HG03025 (cell line): ENCODE measurements around the gene EOMES.

ENCODE experiments used
- ATAC-seq: cut with Tn5 transposase; IDR thresholded peaks from one replicate; pipeline ENCODE4 v1.9.1; 2021; ENCODE audit warnings: mild to moderate bottlenecking, moderate library complexity; ENCODE audit not compliant: unreplicated experiment, low FRiP score

Gene EOMES

DNA sequence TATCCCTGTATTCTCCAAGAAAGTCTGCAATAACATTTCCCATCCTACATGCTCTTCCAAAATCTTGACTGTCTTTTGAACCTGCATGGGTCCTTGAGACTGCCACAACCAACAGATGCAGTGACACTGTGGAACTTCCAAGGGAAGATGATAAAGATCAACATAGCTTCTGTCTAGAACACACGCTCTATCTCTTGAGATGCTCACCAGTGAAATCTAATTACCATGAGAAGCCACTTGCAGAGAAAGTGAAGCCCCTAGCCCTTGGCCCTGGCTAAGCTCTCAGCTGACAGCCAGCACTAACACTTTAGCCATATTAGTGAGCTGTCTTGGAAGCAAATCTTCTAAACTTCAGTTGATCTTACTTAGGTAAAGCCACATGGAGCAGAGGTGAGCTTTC is 36.6 kb downstream of the EOMES start:
- ATAC-seq, result no peak

DNA sequence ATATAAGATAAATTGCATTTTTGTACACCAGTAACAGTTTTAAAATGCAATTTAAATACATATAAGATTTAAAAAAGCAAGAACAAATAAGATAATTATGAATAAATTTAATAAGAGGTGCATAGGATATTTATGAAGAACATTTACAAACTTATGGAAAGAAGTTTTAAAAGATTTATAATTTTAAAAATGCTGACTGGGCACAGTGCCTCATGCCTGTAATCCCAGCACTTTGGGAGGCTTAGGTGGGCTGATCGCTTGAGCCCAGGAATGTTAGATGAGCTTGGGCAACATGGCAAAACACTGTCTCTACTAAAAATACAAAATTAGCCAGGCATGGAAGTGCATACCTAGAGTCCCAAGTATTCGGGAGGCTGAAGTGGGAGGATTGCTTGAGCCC is 37.8 kb downstream of the EOMES start:
- no peak for ATAC-seq

DNA sequence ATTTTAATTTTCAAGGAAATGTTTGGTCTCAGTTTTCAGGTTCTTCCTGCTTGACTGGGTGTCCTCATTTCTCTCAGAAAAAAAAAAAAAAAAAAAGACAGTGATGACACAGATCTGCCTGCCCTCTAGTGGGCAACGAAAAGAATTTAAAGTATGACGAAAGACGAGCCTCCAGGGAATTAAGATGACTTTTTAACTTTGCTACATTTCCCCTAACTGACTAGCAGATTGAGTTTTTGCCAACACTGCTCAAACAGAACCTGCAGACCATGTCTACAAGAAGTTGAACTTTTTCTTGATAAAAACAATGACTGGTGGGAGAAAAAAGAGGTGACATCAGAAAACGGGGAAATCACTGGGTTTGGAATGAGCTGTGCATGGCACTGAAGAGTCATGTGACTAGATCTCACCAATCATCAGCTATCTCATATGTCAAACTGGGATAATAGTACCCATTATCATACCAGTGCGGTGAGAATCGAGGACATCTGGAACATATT is 40.8 kb downstream of the EOMES start:
- ATAC-seq, result no peak

DNA sequence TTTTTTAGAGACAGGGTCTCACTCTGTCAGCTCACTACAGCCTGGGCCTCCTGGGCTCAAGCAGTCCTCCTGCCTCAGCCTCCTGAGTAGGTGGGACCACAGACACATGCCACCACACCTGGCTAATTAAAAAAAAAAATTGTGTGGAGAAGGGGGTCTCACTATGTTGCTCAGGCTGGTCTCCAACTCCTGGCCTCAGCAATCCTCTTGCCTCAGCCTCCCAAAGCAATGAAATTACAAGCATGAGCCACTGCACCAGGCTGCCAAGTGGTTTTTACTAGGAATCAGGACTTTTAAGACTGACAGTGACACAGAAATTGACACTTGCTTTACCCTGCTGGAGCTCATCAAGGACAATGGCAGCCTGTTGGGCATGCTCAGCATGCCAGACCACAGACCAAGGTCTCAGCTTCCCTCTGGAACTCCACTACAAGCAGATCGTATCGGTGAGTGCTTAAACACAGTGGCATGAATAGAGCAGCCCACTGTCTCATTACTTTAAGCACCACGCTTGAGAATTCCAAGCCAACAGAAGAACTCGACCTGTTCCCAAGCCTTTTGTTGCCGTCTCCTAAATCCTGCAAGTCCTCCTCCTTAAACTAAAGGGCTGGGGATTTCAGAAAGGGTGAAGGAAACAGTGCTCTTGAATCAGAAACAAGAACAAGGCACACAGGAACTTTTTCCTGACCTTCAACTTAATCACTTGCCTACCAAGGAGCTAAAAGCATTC is 41.4 kb downstream of the EOMES start:
- no peak for ATAC-seq

DNA sequence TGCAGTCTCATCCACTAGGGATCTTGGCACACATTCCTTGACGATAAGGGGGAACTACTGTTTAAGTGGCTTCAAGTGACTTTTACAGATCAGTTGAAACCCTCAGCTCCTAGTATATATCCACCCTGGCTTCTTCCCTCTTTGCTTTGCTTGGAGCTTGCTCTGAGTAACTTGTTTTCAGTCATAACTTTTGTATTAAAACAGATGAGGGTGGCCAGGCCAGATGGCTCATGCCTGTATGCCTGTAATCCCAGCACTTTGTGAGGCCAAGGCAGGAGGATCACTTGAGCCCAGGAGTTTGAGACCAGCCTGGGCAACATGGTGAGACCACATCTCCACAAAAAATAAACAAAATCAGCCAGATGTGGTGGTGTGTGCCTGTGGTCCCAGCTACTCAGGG is 42.4 kb downstream of the EOMES start:
- no peak for ATAC-seq

DNA sequence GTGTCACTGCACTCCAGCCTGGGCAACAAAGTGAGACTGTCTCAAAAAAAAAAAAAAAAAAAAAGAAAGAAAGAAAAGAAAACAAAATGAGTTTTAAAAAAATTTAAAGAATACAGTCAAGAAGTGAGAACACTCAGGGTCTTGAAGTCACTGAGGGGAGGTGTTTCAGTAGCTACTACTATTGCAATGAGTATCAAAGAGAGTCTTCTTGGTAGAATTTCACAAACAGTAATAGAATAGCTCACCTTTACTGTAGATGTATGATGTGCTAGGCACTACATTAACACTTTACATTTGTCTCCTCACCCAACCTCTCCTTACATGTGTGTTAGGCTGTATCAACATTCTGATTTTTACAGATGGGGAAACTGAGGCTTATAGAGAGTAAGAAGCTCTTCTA is 43.9 kb downstream of the EOMES start:
- no peak for ATAC-seq

DNA sequence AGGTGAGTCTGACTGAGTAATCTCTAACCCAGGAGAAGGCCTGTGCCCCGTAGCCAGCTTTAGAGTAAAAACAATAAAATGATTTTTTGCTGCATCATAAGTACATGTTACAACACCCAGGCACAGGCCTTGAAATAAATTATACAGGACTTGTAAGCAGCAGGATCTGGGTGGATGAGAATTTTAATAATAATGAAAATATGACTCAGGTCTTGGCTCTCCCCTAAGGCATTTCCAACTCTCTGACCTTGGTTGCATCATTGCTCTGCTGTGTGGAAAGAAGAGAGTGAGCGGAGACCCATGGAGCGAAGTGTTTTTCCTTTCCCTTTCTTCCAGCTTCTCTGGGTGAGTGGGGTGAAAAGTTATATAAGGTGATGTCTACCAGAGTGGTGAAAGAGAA is 44.6 kb downstream of the EOMES start:
- ATAC-seq, result no peak

- no peak for ATAC-seq
Observed at GRCh38 chr3:27675287-27675686, 46.8 kb downstream of the EOMES start.

DNA sequence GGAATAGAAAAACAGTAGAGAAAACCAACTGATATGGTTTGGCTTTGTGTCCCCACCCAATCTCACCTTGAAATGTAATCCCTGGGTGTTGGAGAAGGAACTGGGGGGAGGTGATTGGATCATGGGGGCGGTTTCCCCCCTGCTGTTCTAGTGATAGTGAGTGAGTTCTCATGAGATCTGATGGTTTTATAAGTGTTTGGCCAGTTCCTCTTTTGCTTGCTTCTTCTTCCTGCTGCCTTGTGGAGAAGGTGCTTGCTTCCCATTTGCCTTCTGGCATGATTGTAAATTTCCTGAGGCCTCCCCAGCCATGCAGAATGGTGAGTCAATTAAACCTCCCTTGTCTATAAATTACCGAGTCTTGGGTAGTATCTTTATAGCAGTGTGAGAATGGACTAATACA is 48.4 kb downstream of the EOMES start:
- no peak for ATAC-seq

- ATAC-seq, result no peak
Observed at GRCh38 chr3:27671101-27671500, 51.0 kb downstream of the EOMES start.

DNA sequence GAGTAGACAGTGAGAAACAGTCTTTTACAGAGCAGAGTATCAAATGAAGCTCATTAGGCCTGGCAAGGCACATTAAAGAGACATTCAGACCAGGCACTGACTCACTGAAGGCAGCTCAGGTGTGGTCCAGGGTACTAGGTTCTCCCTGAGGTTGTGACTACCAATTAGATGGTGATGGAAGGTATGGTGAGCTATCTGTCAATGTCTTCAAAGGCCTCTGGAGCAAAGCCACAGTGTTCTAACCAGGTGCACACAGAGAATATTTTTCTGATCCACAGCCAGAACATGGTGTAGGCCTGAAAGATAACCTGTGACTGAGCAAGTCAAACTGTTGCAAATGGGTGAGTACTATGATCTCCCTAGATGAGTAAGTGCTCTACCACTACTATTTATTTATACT is 51.5 kb downstream of the EOMES start:
- ATAC-seq, result no peak

DNA sequence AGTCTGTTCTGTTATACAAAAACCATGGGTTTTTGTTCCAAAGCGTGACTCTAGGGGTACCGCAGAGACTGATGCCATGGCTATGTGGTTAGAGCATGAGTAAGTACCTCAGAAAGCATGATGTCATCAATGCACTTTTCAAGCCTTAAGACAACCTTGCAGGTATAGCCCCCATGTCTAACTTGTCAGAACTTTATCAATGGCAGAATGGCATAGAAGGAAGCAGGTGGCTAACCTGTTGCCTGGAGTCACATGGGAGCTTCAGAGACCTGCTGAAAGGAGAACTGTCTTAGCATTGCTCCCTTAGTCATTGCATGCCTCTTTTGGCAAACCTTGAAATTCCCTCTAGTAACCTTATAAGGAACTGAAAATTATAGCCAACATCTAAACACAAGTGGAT is 52.5 kb downstream of the EOMES start:
- peak; percentile 47 for ATAC-seq

DNA sequence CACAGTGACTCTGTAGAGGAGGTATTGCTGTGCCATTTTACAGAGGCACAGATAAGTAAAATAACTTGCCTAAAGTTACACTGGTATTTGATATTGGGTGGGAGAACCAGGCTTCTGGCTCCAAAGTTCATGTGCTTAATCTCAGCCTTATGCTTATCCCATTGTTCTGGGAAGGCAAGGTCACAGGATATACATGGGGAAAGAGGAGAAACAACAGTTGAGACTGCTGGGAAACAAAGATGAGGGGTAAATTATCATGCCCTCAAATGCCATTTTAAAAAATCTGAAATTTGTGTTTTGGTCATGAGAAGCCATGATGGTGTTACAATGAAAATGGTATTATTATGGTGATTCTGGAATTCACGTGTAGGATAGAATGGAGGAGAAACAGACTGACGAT is 54.4 kb downstream of the EOMES start:
- ATAC-seq, result no peak

DNA sequence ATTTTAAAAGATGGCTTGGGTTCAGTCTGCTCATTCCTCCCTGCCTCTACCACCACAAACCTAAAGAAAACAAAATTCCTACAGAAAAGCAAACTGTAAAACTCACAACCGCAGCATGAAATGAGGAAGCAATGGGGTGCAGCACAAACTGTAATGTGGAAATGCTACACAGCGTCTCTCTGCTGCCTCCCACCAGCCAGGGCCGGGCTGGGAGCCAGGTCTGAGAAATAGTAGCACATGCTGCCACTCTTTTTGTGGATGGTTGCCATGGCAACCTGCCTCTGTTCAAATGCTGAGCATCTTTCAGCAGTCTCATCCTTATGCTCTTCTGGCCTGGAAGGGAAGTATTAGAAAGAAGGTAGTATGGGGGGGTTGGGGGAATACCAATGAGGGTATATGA is 55.4 kb downstream of the EOMES start:
- ATAC-seq, result no peak

- peak; percentile 55 for ATAC-seq
Observed at GRCh38 chr3:27666272-27666671, 55.9 kb downstream of the EOMES start.
